ENCODE results near the gene ITGB2.
A peak's percentile ranks its signal among the peaks of the same experiment; 100 is the strongest.

DNA sequence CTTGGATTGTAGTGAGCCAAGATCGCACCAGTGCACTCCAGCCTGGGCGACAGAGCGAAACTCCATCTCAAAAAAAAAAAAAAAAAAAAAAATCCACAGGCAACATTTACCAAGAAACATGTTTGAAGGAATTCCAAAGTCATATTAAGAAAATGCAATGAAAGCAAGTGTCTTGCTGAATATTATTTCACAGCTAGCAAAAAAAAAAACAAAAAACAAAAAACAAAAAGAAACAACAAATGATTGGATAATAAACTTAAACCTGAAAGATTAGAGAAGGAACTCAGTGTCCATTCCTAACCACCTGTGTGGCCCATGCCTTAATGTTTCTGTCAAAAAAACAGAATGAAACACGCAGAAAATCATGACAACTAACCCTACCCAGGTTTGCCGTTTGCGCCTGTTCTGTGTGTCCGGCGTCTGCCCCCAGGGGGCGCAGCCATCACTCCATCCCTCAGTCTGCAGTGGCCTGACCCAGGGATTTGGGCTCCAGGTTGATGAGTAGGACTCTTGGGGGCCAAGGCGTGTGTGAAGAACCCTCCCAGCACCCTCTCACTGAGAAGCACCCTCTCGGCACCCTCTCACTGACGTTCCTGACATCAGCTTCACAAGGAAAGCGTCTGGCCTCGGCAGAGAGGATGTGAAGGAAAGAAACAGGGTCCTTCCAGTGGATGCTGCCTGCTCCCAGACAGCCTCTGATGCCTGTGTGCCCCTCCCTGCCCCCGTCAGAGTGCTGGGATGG is 28.0 kb downstream of the ITGB2 start:
- TF ChIP-seq, protein P1, sequence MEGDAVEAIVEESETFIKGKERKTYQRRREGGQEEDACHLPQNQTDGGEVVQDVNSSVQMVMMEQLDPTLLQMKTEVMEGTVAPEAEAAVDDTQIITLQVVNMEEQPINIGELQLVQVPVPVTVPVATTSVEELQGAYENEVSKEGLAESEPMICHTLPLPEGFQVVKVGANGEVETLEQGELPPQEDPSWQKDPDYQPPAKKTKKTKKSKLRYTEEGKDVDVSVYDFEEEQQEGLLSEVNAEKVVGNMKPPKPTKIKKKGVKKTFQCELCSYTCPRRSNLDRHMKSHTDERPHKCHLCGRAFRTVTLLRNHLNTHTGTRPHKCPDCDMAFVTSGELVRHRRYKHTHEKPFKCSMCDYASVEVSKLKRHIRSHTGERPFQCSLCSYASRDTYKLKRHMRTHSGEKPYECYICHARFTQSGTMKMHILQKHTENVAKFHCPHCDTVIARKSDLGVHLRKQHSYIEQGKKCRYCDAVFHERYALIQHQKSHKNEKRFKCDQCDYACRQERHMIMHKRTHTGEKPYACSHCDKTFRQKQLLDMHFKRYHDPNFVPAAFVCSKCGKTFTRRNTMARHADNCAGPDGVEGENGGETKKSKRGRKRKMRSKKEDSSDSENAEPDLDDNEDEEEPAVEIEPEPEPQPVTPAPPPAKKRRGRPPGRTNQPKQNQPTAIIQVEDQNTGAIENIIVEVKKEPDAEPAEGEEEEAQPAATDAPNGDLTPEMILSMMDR (IDR thresholded peaks at IDR 0.05; ENCODE audit: low read depth, low read length), result peak; percentile 96
- TF ChIP-seq, protein P2, sequence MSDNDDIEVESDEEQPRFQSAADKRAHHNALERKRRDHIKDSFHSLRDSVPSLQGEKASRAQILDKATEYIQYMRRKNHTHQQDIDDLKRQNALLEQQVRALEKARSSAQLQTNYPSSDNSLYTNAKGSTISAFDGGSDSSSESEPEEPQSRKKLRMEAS (IDR thresholded peaks at IDR 0.05; ENCODE audit: low read depth, low read length), result no peak
- TF ChIP-seq POLR2A (IDR thresholded peaks at IDR 0.05; ENCODE audit: extremely low read depth, insufficient read length), result no peak

Measured in NB4 (cell line).